ENCODE measurements around the gene GNB4.

The GNB4 gene
- 0 to 5.5 (median 0.46) reads per million in 9 experiments for total RNA-seq

DNA sequence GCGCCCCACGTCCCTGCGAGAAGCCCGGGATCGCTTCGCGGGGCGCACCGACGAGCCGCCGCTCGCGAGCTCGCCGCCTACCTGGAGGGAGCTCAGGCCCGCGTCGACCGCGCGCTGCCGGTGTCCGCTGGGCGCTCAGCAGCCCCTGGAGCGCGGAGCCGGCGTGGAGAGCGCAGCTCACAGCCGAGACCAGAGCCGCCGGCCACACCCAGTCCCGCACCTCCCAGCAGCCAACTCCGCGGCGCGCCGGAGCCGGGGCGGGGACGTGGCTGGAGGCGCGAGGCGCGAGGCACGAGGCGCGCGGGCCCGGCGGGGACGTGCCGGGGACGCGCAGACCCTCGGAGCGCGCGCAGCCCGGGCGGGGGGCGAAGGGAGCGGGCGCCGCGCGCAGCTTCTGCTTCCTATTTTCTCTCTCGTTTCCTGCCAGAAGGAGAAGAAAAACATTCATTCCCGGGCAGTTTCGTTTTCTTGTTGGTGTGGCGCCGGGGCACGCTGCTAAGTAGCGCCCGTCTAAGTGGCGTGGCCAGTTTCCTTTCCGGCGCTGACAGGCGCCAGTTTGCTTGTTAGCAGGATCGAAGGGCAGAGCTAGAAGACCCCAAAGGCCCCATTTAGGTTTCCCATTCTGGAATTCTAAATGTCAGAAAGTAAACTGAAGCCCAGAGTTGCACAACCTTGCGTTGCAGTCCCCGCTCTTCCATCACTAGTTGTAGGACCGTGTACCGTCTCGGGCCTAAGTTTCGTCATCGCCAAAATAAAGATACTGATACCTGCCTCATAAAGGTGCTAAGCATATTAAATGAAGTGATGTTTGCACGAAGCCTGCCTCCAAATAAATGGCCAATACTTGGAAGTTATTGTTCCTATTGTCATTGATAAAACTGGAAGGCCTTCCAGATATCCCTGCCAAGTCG, at the start of gene GNB4:
Gene GNB4, minus strand, starts transcription at position 206 of the 911 bp plus-strand sequence. CDS start 25,270 bp downstream, outside the sequence.
- Mint-ChIP-seq H3K4me1 (ENCODE audit: low read depth in 2 of 2) (peaks cover 12 to 14% of the 10 kb centered on the region in 2 donors), H3K27me3 (peaks cover 70 to 83% of the 10 kb centered on the region in 2 donors), H3K9me3 (no peaks in the 10 kb centered on the region), H3K4me3 (peak within 1 kb of the TSS; percentile 84 to 87), H3K36me3 (ENCODE audit: insufficient read depth) (peaks cover 5% of the 10 kb centered on the region), H3K27ac (peak within 1 kb of the TSS in 1 of 2 donors; percentile 53)
- DNase-seq (peak; percentile 6 to 15 (median 8)), ATAC-seq (replicated peaks) (peak; percentile 78)

- no peaks in the 10 kb centered on the region for H3K4me1 Mint-ChIP-seq (ENCODE audit: low read depth in 2 of 2)
- H3K27ac Mint-ChIP-seq = no peak overlapping the region
- H3K9me3 Mint-ChIP-seq = peaks cover 13 to 43% of the 10 kb centered on the region in 2 donors
- DNase-seq (no peak), ATAC-seq (replicated peaks) (no peak)
- no peaks in the 10 kb centered on the region for H3K36me3 Mint-ChIP-seq (ENCODE audit: insufficient read depth)
- peaks cover 0 to 6% of the 10 kb centered on the region in 2 donors for H3K27me3 Mint-ChIP-seq
- no peak overlapping the region for H3K4me3 Mint-ChIP-seq
Measured at GRCh38 chr3:179495483-179495882, 44.2 kb upstream of the GNB4 start.

- H3K9me3 Mint-ChIP-seq = peaks cover 15 to 44% of the 10 kb centered on the region in 2 donors
- no peak overlapping the region for H3K4me3 Mint-ChIP-seq
- no peaks in the 10 kb centered on the region for H3K4me1 Mint-ChIP-seq (ENCODE audit: low read depth in 2 of 2)
- H3K27me3 Mint-ChIP-seq = peaks cover 3 to 13% of the 10 kb centered on the region in 2 donors
- H3K27ac Mint-ChIP-seq = no peak overlapping the region
- H3K36me3 Mint-ChIP-seq (ENCODE audit: insufficient read depth) = no peaks in the 10 kb centered on the region
- DNase-seq = no peak
- no peak for ATAC-seq (replicated peaks)
Measured at GRCh38 chr3:179493260-179493659, 42.0 kb upstream of the GNB4 start.

- Mint-ChIP-seq H3K36me3 (ENCODE audit: insufficient read depth) (no peaks in the 10 kb centered on the region), H3K4me3 (no peak overlapping the region), H3K4me1 (ENCODE audit: low read depth in 2 of 2) (no peaks in the 10 kb centered on the region), H3K9me3 (peaks cover 4 to 12% of the 10 kb centered on the region in 2 donors), H3K27me3 (peaks cover 13 to 23% of the 10 kb centered on the region in 2 donors), H3K27ac (no peak overlapping the region)
- DNase-seq = no peak
- no peak for ATAC-seq (replicated peaks)
Measured at GRCh38 chr3:179488213-179488612, 36.9 kb upstream of the GNB4 start.

DNA sequence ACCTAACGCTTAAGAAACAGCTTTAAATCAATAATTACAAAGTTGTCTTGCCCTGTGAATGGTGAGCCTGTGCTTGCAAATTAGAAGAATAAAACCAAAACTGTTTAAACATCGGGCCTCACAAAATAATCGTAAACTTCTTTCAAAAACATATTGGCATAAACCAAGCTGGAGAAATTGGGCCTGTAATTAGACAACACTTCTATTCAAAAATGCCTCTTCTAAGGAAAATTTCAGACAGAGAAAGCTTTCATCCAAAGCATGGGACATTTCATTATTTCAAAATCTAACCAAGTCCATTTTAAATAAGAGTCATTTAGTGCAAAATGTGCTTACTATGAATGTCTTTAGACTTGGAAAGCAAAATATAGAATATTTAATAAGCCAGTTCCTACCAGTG, 35.5 kb upstream of the GNB4 start:
- DNase-seq = no peak
- H3K9me3 Mint-ChIP-seq = peaks cover 4 to 7% of the 10 kb centered on the region in 2 donors
- no peaks in the 10 kb centered on the region for H3K36me3 Mint-ChIP-seq (ENCODE audit: insufficient read depth)
- peaks cover 13 to 23% of the 10 kb centered on the region in 2 donors for H3K27me3 Mint-ChIP-seq
- no peak overlapping the region for H3K27ac Mint-ChIP-seq
- H3K4me1 Mint-ChIP-seq (ENCODE audit: low read depth in 2 of 2) = no peaks in the 10 kb centered on the region
- no peak for ATAC-seq (replicated peaks)
- H3K4me3 Mint-ChIP-seq = no peak overlapping the region

- Mint-ChIP-seq H3K4me1 (ENCODE audit: low read depth in 2 of 2) (no peaks in the 10 kb centered on the region), H3K27ac (no peak overlapping the region), H3K9me3 (no peaks in the 10 kb centered on the region), H3K4me3 (no peak overlapping the region), H3K36me3 (ENCODE audit: insufficient read depth) (no peaks in the 10 kb centered on the region), H3K27me3 (peaks cover 0 to 16% of the 10 kb centered on the region in 2 donors)
- DNase-seq (no peak), ATAC-seq (replicated peaks) (no peak)
Measured at GRCh38 chr3:179482857-179483256, 31.6 kb upstream of the GNB4 start.

DNA sequence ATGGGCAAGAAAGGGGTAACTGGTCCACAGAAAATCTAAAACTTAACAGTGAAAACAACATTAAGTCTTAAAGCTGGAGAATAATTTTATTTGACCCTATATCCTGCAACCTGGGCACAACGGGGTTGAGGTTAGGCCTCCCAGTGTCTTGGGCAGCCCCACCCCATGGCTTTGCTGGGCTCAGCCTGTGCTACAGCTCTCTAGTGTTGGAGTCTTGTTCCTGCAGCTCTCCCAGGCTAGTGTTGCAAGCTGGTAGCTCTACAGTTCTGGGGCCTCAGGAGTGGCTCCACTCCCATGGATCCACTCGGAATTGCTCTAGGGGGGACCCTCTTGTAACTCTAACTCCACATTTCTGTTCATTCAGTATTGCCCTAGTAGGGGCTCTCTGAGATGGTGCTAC, 24.9 kb upstream of the GNB4 start:
- Mint-ChIP-seq H3K4me1 (ENCODE audit: low read depth in 2 of 2) (no peaks in the 10 kb centered on the region), H3K27ac (no peak overlapping the region), H3K4me3 (no peak overlapping the region), H3K9me3 (no peaks in the 10 kb centered on the region), H3K27me3 (peaks cover 5 to 8% of the 10 kb centered on the region in 2 donors), H3K36me3 (ENCODE audit: insufficient read depth) (no peaks in the 10 kb centered on the region)
- no peak for ATAC-seq (replicated peaks)
- no peak for DNase-seq

GRCh38 chr3:179474480-179474879, 23.2 kb upstream of the GNB4 start:
- Mint-ChIP-seq H3K27ac (no peak overlapping the region), H3K4me3 (no peak overlapping the region), H3K9me3 (no peaks in the 10 kb centered on the region), H3K4me1 (ENCODE audit: low read depth in 2 of 2) (no peaks in the 10 kb centered on the region), H3K27me3 (peaks cover 5 to 8% of the 10 kb centered on the region in 2 donors), H3K36me3 (ENCODE audit: insufficient read depth) (no peaks in the 10 kb centered on the region)
- DNase-seq = no peak
- ATAC-seq (replicated peaks) = no peak

GRCh38 chr3:179473565-179473964, 22.3 kb upstream of the GNB4 start:
- Mint-ChIP-seq H3K4me1 (ENCODE audit: low read depth in 2 of 2) (no peaks in the 10 kb centered on the region), H3K4me3 (no peak overlapping the region), H3K27ac (no peak overlapping the region), H3K36me3 (ENCODE audit: insufficient read depth) (no peaks in the 10 kb centered on the region), H3K9me3 (no peaks in the 10 kb centered on the region), H3K27me3 (peaks cover 5 to 8% of the 10 kb centered on the region in 2 donors)
- ATAC-seq (replicated peaks) (no peak), DNase-seq (no peak)

- DNase-seq (no peak), ATAC-seq (replicated peaks) (peak; percentile 29)
- H3K27me3 Mint-ChIP-seq = peaks cover 6 to 15% of the 10 kb centered on the region in 2 donors
- H3K36me3 Mint-ChIP-seq (ENCODE audit: insufficient read depth) = no peaks in the 10 kb centered on the region
- peak overlapping the region in 1 of 2 donors; percentile 8 for H3K27ac Mint-ChIP-seq
- no peaks in the 10 kb centered on the region for H3K9me3 Mint-ChIP-seq
- H3K4me1 Mint-ChIP-seq (ENCODE audit: low read depth in 2 of 2) = peaks cover 5 to 9% of the 10 kb centered on the region in 2 donors
- peak overlapping the region; percentile 28 to 33 for H3K4me3 Mint-ChIP-seq
Measured at GRCh38 chr3:179464323-179465092, 13.2 kb upstream of the GNB4 start.

DNA sequence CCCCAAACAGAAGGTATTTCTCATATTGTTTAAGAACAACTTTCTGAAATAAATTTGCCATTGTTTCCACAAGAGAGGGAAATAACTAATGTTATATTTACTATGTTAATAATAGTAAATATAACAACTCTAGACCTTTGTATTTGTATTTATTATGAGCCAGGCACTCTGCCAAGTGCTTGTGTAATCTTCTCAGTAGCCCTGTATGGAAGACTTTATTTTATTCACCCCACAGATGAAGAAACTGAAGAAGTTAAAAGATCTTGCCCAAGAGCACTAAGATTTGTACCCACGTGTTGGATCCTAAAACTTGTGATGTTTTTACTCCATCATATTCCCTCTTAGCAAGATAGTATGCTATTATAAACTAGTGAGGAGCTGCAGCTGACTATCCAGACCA, 12.0 kb upstream of the GNB4 start:
- H3K9me3 Mint-ChIP-seq = no peaks in the 10 kb centered on the region
- no peak overlapping the region for H3K4me3 Mint-ChIP-seq
- H3K4me1 Mint-ChIP-seq (ENCODE audit: low read depth in 2 of 2) = peaks cover 5 to 9% of the 10 kb centered on the region in 2 donors
- no peak for ATAC-seq (replicated peaks)
- no peak overlapping the region for H3K27ac Mint-ChIP-seq
- peaks cover 6 to 15% of the 10 kb centered on the region in 2 donors for H3K27me3 Mint-ChIP-seq
- no peaks in the 10 kb centered on the region for H3K36me3 Mint-ChIP-seq (ENCODE audit: insufficient read depth)
- DNase-seq = no peak

DNA sequence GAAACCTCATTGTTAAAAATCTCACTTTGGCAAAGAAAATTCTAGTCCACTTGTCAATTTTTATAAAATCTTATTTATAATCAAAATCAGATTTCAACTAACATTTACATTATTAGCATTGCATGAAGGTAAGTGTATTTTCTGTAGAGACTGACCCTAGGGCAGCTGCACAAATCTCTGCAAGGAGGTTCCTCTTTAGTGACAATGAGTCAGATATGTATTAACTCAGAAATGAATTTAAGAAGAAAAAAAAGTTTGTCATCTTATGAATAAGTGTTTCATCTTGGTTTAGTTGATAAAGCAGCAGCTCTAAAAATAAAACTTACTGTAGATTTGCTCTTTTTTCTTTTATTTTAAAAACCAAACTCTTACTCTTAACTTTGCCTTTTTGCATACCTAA, 9.0 kb upstream of the GNB4 start:
- H3K27me3 Mint-ChIP-seq = peaks cover 22 to 25% of the 10 kb centered on the region in 2 donors
- H3K4me1 Mint-ChIP-seq (ENCODE audit: low read depth in 2 of 2) = peaks cover 5 to 9% of the 10 kb centered on the region in 2 donors

GRCh38 chr3:179455954-179456353, 4.7 kb upstream of the GNB4 start:
- DNase-seq = no peak
- Mint-ChIP-seq H3K9me3 (no peaks in the 10 kb centered on the region), H3K4me3 (no peak overlapping the region), H3K27me3 (peaks cover 40 to 51% of the 10 kb centered on the region in 2 donors), H3K27ac (no peak overlapping the region), H3K36me3 (ENCODE audit: insufficient read depth) (peaks cover 5% of the 10 kb centered on the region), H3K4me1 (ENCODE audit: low read depth in 2 of 2) (peaks cover 6 to 9% of the 10 kb centered on the region in 2 donors)
- no peak for ATAC-seq (replicated peaks)

More for the DNA sequence above, 9.0 kb upstream of the GNB4 start:
- no peak for ATAC-seq (replicated peaks)
- DNase-seq = no peak
- no peaks in the 10 kb centered on the region for H3K9me3 Mint-ChIP-seq
- no peaks in the 10 kb centered on the region for H3K36me3 Mint-ChIP-seq (ENCODE audit: insufficient read depth)
- no peak overlapping the region for H3K4me3 Mint-ChIP-seq
- H3K27ac Mint-ChIP-seq = no peak overlapping the region

Measured in effector memory CD8-positive, alpha-beta T cell (primary cell).